Lung microvascular endothelial cell (primary cell): ENCODE measurements around the gene DNAH9. TPM values are rescaled to one million over a fixed set of nuclear protein-coding genes. Genes with fewer than 3 reads are reported as not detected.

Experiments
- DNase-seq, 2 donors: peaks; one replicate each; pipeline versions ENCODE4 v3.0.0 to v3.0.0-alpha.2; 2010; ENCODE audit warnings: low read depth in 2 of 2
- total RNA-seq: library from RNA; depleted of rRNA; stranded (reverse); fragments of >200 nt; gene quantifications from 2 replicates; pipeline ENCODE4 v1.2.1, GENCODE V29; 2014

DNAH9 gene
- total RNA-seq, 1 donor from 2014 or later: not detected

- no peak for DNase-seq
Measured at GRCh38 chr17:11739848-11740247, 141.6 kb downstream of the DNAH9 start.

- no peak for DNase-seq
Measured at GRCh38 chr17:11742886-11743285, 144.6 kb downstream of the DNAH9 start.

- no peak for DNase-seq
Measured at GRCh38 chr17:11744696-11745095, 146.4 kb downstream of the DNAH9 start.

- no peak for DNase-seq
Measured at GRCh38 chr17:11747441-11747840, 149.2 kb downstream of the DNAH9 start.

GRCh38 chr17:11757815-11758214 lies 159.5 kb downstream of the DNAH9 start:
- DNase-seq: no peak

GRCh38 chr17:11768106-11768505 lies 169.8 kb downstream of the DNAH9 start:
- DNase-seq: no peak

- DNase-seq: no peak
Measured at GRCh38 chr17:11768981-11769380, 170.7 kb downstream of the DNAH9 start.

- DNase-seq: no peak
Measured at GRCh38 chr17:11772031-11772430, 173.8 kb downstream of the DNAH9 start.

- no peak for DNase-seq
Measured at GRCh38 chr17:11779892-11780291, 181.6 kb downstream of the DNAH9 start.

GRCh38 chr17:11780621-11781020 lies 182.4 kb downstream of the DNAH9 start:
- no peak for DNase-seq

- DNase-seq: no peak
Measured at GRCh38 chr17:11786711-11787438, 188.6 kb downstream of the DNAH9 start.

- DNase-seq: no peak
Measured at GRCh38 chr17:11795906-11796305, 197.6 kb downstream of the DNAH9 start.

GRCh38 chr17:11797803-11798202 lies 199.5 kb downstream of the DNAH9 start:
- DNase-seq: no peak

GRCh38 chr17:11803231-11803969 lies 205.1 kb downstream of the DNAH9 start:
- no peak for DNase-seq

- no peak for DNase-seq
Measured at GRCh38 chr17:11805138-11805537, 206.9 kb downstream of the DNAH9 start.

GRCh38 chr17:11805952-11806351 lies 207.7 kb downstream of the DNAH9 start:
- DNase-seq: no peak

- no peak for DNase-seq
Measured at GRCh38 chr17:11807606-11808005, 209.3 kb downstream of the DNAH9 start.

GRCh38 chr17:11813278-11813677 lies 215.0 kb downstream of the DNAH9 start:
- no peak for DNase-seq

- DNase-seq: no peak
Measured at GRCh38 chr17:11813871-11814270, 215.6 kb downstream of the DNAH9 start.

GRCh38 chr17:11814655-11815262 lies 216.5 kb downstream of the DNAH9 start:
- DNase-seq: peak in 1 of 2 donors; percentile 16

- DNase-seq: no peak
Measured at GRCh38 chr17:11816409-11816808, 218.1 kb downstream of the DNAH9 start.

- no peak for DNase-seq
Measured at GRCh38 chr17:11823862-11824261, 225.6 kb downstream of the DNAH9 start.
